A673 (cell line): ENCODE measurements around the gene GBF1. TPM values are rescaled to one million over a fixed set of nuclear protein-coding genes. Genes with fewer than 3 reads are reported as not detected.

Source experiments
- BruUV-seq: library from RNA; stranded (reverse); fragments of 400-500 nt; replicated peaks from 2 replicates; lab custom pipeline; 2021; lab: Mats Ljungman, UMichigan
- CTCF ChIA-PET: fragments of 300-600 bp; sonication (Branson Sonifier 250); formaldehyde crosslinking; loops from one replicate; lab custom pipeline; 2022; ENCODE audit warnings: antibody characterized with exemption; lab: Charles Lee
- POLR2A ChIA-PET: fragments of 300-600 bp; sonication (Branson Sonifier 250); formaldehyde crosslinking; loops from one replicate; lab custom pipeline; 2022; ENCODE audit warnings: antibody characterized with exemption; ENCODE audit not compliant: low non-redundant PET; lab: Charles Lee
- DNase-seq: peaks from one replicate; pipeline ENCODE4 v3.0.0-alpha.2; 2015; ENCODE audit warnings: low spot score
- H3K27ac ChIP-seq: fragments of 200-600 bp; sonication (generic); 2 replicates; pipeline ENCODE4 v1.5.1; 2016; ENCODE audit warnings: mixed run types, low read depth, mild to moderate bottlenecking, mixed read lengths, antibody characterized with exemption, low read length; ENCODE audit not compliant: poor library complexity, severe bottlenecking
- H3K27me3 ChIP-seq: fragments of 200-600 bp; sonication (generic); replicated peaks from 2 replicates; pipeline ENCODE4 v1.6.1; 2017; ENCODE audit warnings: mixed run types, low read depth, mild to moderate bottlenecking, mixed read lengths, antibody characterized with exemption, low read length; ENCODE audit not compliant: insufficient read depth, poor library complexity
- H3K36me3 ChIP-seq: fragments of 200-600 bp; sonication (generic); 2 replicates; pipeline ENCODE4 v1.6.1; 2016; ENCODE audit warnings: mixed run types, mild to moderate bottlenecking, mixed read lengths, antibody characterized with exemption, low read length; ENCODE audit not compliant: insufficient read depth, poor library complexity, severe bottlenecking
- H3K4me1 ChIP-seq: fragments of 200-600 bp; sonication (generic); 2 replicates; pipeline ENCODE4 v1.6.1; 2017; ENCODE audit warnings: mixed run types, mild to moderate bottlenecking, mixed read lengths, antibody characterized with exemption, low read length; ENCODE audit not compliant: insufficient read depth, poor library complexity, severe bottlenecking
- H3K4me3 ChIP-seq: fragments of 200-600 bp; sonication (generic); 2 replicates; pipeline ENCODE4 v1.5.1; 2016; ENCODE audit warnings: low read depth, mixed run types, mild to moderate bottlenecking, mixed read lengths, low read length; ENCODE audit not compliant: poor library complexity, severe bottlenecking
- H3K9me3 ChIP-seq: fragments of 200-600 bp; sonication (generic); 2 replicates; pipeline ENCODE4 v1.6.1; 2016; ENCODE audit warnings: mixed run types, low read depth, mild to moderate bottlenecking, mixed read lengths, antibody characterized with exemption, low read length; ENCODE audit not compliant: poor library complexity, severe bottlenecking
- CTCF ChIP-seq: fragments of 300-800, 200-600 bp; sonication (generic); conservative IDR thresholded peaks from 2 replicates; pipeline ENCODE4 v1.5.1; 2017; ENCODE audit warnings: low read depth, mild to moderate bottlenecking, antibody characterized with exemption, low read length, moderate library complexity, mixed read lengths
- EZH2 ChIP-seq: fragments of 200-600 bp; sonication (generic); IDR thresholded peaks from 2 replicates; pipeline ENCODE4 v1.6.1; 2017; ENCODE audit warnings: borderline replicate concordance, low read depth, mild to moderate bottlenecking, mixed read lengths, antibody characterized with exemption, low read length; ENCODE audit not compliant: poor library complexity, severe bottlenecking
- intact Hi-C: fragments of 100-400 bp; cut with micrococcal nuclease; formaldehyde crosslinking; loops from one replicate; pipeline ENCODE4 v1.10.0; 2022; ENCODE audit not compliant: unreplicated experiment
- total RNA-seq: library from RNA; stranded (reverse); gene quantifications from 2 replicates; pipeline ENCODE4 v1.2.3, GENCODE V29; 2021

The GBF1 gene
- total RNA-seq, 1 experiment from 2014 or later, result 50.0 TPM

- H3K27ac ChIP-seq, result peak overlapping the region; percentile 83
- H3K27me3 ChIP-seq, result no peaks in the 10 kb centered on the region
- intact Hi-C loops, result no loop called here
- ChIA-PET POLR2A (no interaction called here), CTCF (no interaction called here)
- peaks cover 16% of the 10 kb centered on the region for H3K4me1 ChIP-seq
- no TSS peak for BruUV-seq
- peak; percentile 78 for DNase-seq
- H3K36me3 ChIP-seq, result peaks cover 7% of the 10 kb centered on the region
- peak overlapping the region; percentile 90 for H3K4me3 ChIP-seq
- no peaks in the 10 kb centered on the region for H3K9me3 ChIP-seq
- TF ChIP-seq CTCF (no peak), EZH2 (no peak)
Observed at GRCh38 chr10:102419269-102420180, 174.2 kb downstream of the GBF1 start.

DNA sequence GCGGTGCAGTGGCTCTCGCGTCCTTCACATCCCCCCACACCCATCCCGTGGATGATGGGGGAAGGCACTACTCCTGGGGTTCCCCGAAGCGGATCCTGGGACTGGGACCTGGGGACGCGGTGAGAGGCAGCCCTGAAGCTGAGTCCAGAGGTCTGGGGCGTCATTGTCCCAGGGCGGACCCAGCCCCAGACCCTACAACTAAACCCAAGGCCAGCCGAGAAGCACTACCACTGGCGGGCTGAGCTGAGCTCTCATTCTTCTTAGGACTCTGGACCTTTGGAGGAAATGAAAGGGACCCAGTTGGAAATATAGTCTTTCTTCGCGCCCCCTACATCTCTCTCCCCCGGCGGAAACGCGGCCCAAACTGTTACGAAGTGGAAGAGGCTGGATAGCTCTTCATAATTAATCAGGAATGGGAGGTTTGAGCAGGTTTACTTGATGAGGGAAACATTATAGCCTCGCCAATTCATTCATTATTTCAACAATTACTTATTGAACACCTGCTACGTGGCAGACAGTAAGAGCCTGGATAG, 174.9 kb downstream of the GBF1 start:
- Histone ChIP-seq H3K36me3 (peaks cover 8% of the 10 kb centered on the region), H3K4me3 (peak overlapping the region; percentile 90), H3K27ac (peak overlapping the region; percentile 83), H3K27me3 (no peaks in the 10 kb centered on the region), H3K4me1 (peaks cover 16% of the 10 kb centered on the region), H3K9me3 (no peaks in the 10 kb centered on the region)
- ChIA-PET CTCF (interaction anchor here (0.6 to 0.8 kb wide), 2 partner anchors 16 to 26 kb away, joined by 3 read pairs; no protein-coding TSS in a partner anchor), POLR2A (no interaction called here)
- intact Hi-C loops, result no loop called here
- no TSS peak for BruUV-seq
- no peak for TF ChIP-seq EZH2
- no peak for TF ChIP-seq CTCF
- DNase-seq, result no peak

- CTCF ChIA-PET, result interaction anchor here (0.6 to 1.5 kb wide), 3 partner anchors 17 to 163 kb away, joined by 3 to 4 read pairs (median 3); no protein-coding TSS in a partner anchor
- POLR2A ChIA-PET, result no interaction called here
- peak within 1 kb of the TSS; percentile 90 for H3K4me3 ChIP-seq
- H3K27me3 ChIP-seq, result no peaks in the 10 kb centered on the region
- peaks cover 8% of the 10 kb centered on the region for H3K36me3 ChIP-seq
- TSS peak; percentile 46 for BruUV-seq
- peaks cover 16% of the 10 kb centered on the region for H3K4me1 ChIP-seq
- DNase-seq, result peak; percentile 99
- intact Hi-C loops, result no loop called here
- H3K27ac ChIP-seq, result peak within 1 kb of the TSS; percentile 83
- no peaks in the 10 kb centered on the region for H3K9me3 ChIP-seq
- no peak for TF ChIP-seq EZH2
- no peak for TF ChIP-seq CTCF
Observed at GRCh38 chr10:102420714-102421506, 175.6 kb downstream of the GBF1 start, which contains the start of gene FBXL15. Gene FBXL15, plus strand, starts transcription at chr10:102420836. Its CDS starts 294 bp downstream, at chr10:102421130.
